A549 (cell line): ENCODE data around the gene PPARA. TPM values are rescaled to one million over a fixed set of nuclear protein-coding genes. Genes with fewer than 3 reads are reported as not detected.

Experiments used
- ATAC-seq, 2 experiments: fragments of 200-7000 bp in 1 of 2; fragments of >200 bp in 1 of 2; cut with Nextera tagmentation in 1 of 2; cut with Tn5 transposase in 1 of 2; 3 replicates each; pipeline versions ENCODE4 v1.8.0 to v1.9.1; 2018 to 2020; ENCODE audit warnings: mild to moderate bottlenecking in 1 of 2, moderate library complexity in 1 of 2
- CTCF ChIA-PET: fragments of 300-600 bp; sonication (Branson Sonifier 250); formaldehyde crosslinking; extraction: SDS; loops from one replicate; lab custom pipeline; 2021; ENCODE audit warnings: antibody characterized with exemption, inconsistent platforms; lab: Yijun Ruan, JAX
- POLR2A ChIA-PET: fragments of 350-600 bp; formaldehyde crosslinking; extraction: SDS; loops from one replicate; lab custom pipeline; 2021; ENCODE audit warnings: antibody characterized with exemption, inconsistent platforms; lab: Yijun Ruan, JAX
- DNase-seq, 2 experiments: peaks; one replicate each; pipeline versions ENCODE4 v3.0.0 to v3.0.0-alpha.2; 2011 to 2016; ENCODE audit warnings: low read depth in 1 of 2, low spot score in 1 of 2
- FAIRE-seq: peaks from 2 replicates; lab custom pipeline; 2011; peaks lifted over from hg19 to GRCh38; lab: Jason Lieb, UNC
- H3K27ac ChIP-seq, 2 experiments: fragments of >200 bp; sonication (Bioruptor Twin); formaldehyde crosslinking; 3 replicates each; pipeline ENCODE4 v1.5.1; 2016 to 2017
- H3K4me1 ChIP-seq: fragments of >200 bp; sonication (Bioruptor Twin); formaldehyde crosslinking; 3 replicates; pipeline ENCODE4 v1.6.1; 2016
- H3K4me2 ChIP-seq: fragments of >200 bp; sonication (Bioruptor Twin); formaldehyde crosslinking; 3 replicates; pipeline ENCODE4 v1.6.1; 2016
- H3K4me3 ChIP-seq: fragments of >200 bp; sonication (Bioruptor Twin); formaldehyde crosslinking; 3 replicates; pipeline ENCODE4 v1.5.1; 2016
- H3K9me3 ChIP-seq: fragments of >200 bp; sonication (Bioruptor Twin); formaldehyde crosslinking; 3 replicates; pipeline ENCODE4 v1.6.1; 2016
- BCL3 ChIP-seq: fragments of >200 bp; sonication (Bioruptor Twin); formaldehyde crosslinking; IDR thresholded peaks from 3 replicates; pipeline ENCODE4 v1.6.1; 2016
- BHLHE40 ChIP-seq: IDR thresholded peaks from 2 replicates; pipeline ENCODE4 v1.6.1; 2012; ENCODE audit warnings: low read depth, low read length, inconsistent platforms
- CBX8 ChIP-seq: fragments of 200-600 bp; sonication (generic); IDR thresholded peaks from 2 replicates; pipeline ENCODE4 v1.6.1; 2016
- CHD4 ChIP-seq: fragments of 200-600 bp; sonication (generic); IDR thresholded peaks from 2 replicates; pipeline ENCODE4 v1.6.1; 2016; ENCODE audit warnings: antibody characterized with exemption, mild to moderate bottlenecking, borderline replicate concordance
- E2F6 ChIP-seq: IDR thresholded peaks from 2 replicates; pipeline ENCODE4 v1.6.1; 2012; ENCODE audit warnings: low read depth, borderline replicate concordance
- EHMT2 ChIP-seq: fragments of 200-600 bp; sonication (generic); IDR thresholded peaks from 2 replicates; pipeline ENCODE4 v1.6.1; 2016; ENCODE audit warnings: antibody characterized with exemption, low read depth, mild to moderate bottlenecking, moderate library complexity
- EP300 ChIP-seq, 2 experiments: fragments of >200 bp; sonication (Bioruptor Twin); formaldehyde crosslinking; IDR thresholded peaks; 2 replicates in 1 of 2; 3 replicates in 1 of 2; pipeline ENCODE4 v1.6.1; 2016 to 2017
- ESRRA ChIP-seq: fragments of 150-350 bp; IDR thresholded peaks from 2 replicates; pipeline ENCODE4 v1.6.1; 2014; ENCODE audit warnings: mild to moderate bottlenecking, low read length, borderline replicate concordance
- GATA3 ChIP-seq: IDR thresholded peaks from 2 replicates; pipeline ENCODE4 v1.6.1; 2012; ENCODE audit warnings: borderline replicate concordance
- HDAC2 ChIP-seq: fragments of 200-600 bp; sonication (generic); IDR thresholded peaks from 2 replicates; pipeline ENCODE4 v1.6.1; 2016
- HMGXB4 ChIP-seq: fragments of 250-450 bp; sonication (Bioruptor Pico); IDR thresholded peaks from 2 replicates; pipeline ENCODE4 v1.5.0; 2021; ENCODE audit warnings: mild to moderate bottlenecking, moderate library complexity, borderline replicate concordance
- HOXB13 ChIP-seq: fragments of 250-450 bp; sonication (Bioruptor Pico); IDR thresholded peaks from 2 replicates; pipeline ENCODE4 v1.5.0; 2020; ENCODE audit warnings: low read depth, mild to moderate bottlenecking, moderate library complexity
- HOXB5 ChIP-seq: fragments of 250-450 bp; sonication (Bioruptor Pico); IDR thresholded peaks from 2 replicates; pipeline ENCODE4 v1.5.0; 2020; ENCODE audit warnings: mild to moderate bottlenecking, moderate library complexity
- JUN ChIP-seq, 2 experiments: fragments of >200 bp; sonication (Bioruptor Twin); formaldehyde crosslinking; IDR thresholded peaks; 2 replicates in 1 of 2; 3 replicates in 1 of 2; pipeline ENCODE4 v1.6.1; 2016 to 2017
- JUNB ChIP-seq: fragments of >200 bp; sonication (Bioruptor Twin); formaldehyde crosslinking; IDR thresholded peaks from 2 replicates; pipeline ENCODE4 v1.6.1; 2016
- MAZ ChIP-seq: fragments of 150-350 bp; IDR thresholded peaks from 2 replicates; pipeline ENCODE4 v1.6.1; 2014; ENCODE audit warnings: antibody characterized with exemption, low read depth, low read length, borderline replicate concordance
- NFE2L2 ChIP-seq: fragments of 150-350 bp; conservative IDR thresholded peaks from 2 replicates; pipeline ENCODE4 v1.6.1; 2014; ENCODE audit warnings: low read length
- PHF8 ChIP-seq: fragments of 200-600 bp; sonication (generic); IDR thresholded peaks from 2 replicates; pipeline ENCODE4 v1.6.1; 2016; ENCODE audit warnings: low read depth, mild to moderate bottlenecking, antibody characterized with exemption, moderate library complexity, borderline replicate concordance
- POLR2A ChIP-seq: IDR thresholded peaks from 2 replicates; pipeline ENCODE4 v1.6.1; 2012; ENCODE audit warnings: mild to moderate bottlenecking, low read length
- POLR2AphosphoS2 ChIP-seq: conservative IDR thresholded peaks from 2 replicates; pipeline ENCODE4 v1.6.1; 2012; ENCODE audit warnings: low read length, improper control_type of control experiment, inconsistent platforms
- RARB ChIP-seq: fragments of 250-450 bp; sonication (Bioruptor Pico); IDR thresholded peaks from 2 replicates; pipeline ENCODE4 v1.8.0; 2021; ENCODE audit warnings: mild to moderate bottlenecking, moderate library complexity
- SMC3 ChIP-seq: fragments of >200 bp; sonication (Bioruptor Twin); formaldehyde crosslinking; IDR thresholded peaks from 3 replicates; pipeline ENCODE4 v1.6.1; 2018; ENCODE audit warnings: inconsistent platforms
- SREBF2 ChIP-seq: fragments of 450-650 bp; IDR thresholded peaks from 2 replicates; pipeline ENCODE4 v1.6.1; 2014; ENCODE audit warnings: mild to moderate bottlenecking, moderate library complexity
- TP53 ChIP-seq: fragments of 250-450 bp; sonication (Bioruptor Pico); IDR thresholded peaks from 2 replicates; pipeline ENCODE4 v1.5.0; 2021; ENCODE audit warnings: mild to moderate bottlenecking, moderate library complexity
- ZC3H11A ChIP-seq: fragments of 450-650 bp; IDR thresholded peaks from 2 replicates; pipeline ENCODE4 v1.6.1; 2014; ENCODE audit warnings: antibody characterized with exemption, mild to moderate bottlenecking
- ZNF302 ChIP-seq: fragments of 250-450 bp; sonication (Bioruptor Pico); IDR thresholded peaks from 2 replicates; pipeline ENCODE4 v1.9.0; 2021; ENCODE audit warnings: inconsistent platforms, mild to moderate bottlenecking, moderate library complexity
- ZSCAN20 ChIP-seq: fragments of 250-450 bp; sonication (Bioruptor Pico); IDR thresholded peaks from 2 replicates; pipeline ENCODE4 v1.8.0; 2022; ENCODE audit warnings: mild to moderate bottlenecking, moderate library complexity
- WGBS: methylation state at CpG from one replicate; pipeline ENCODE4 v1.1.6; 2017; ENCODE audit errors: missing lambda C conversion rate; 5-methylcytosine and 5-hydroxymethylcytosine counted together
- polyA plus RNA-seq, 4 experiments: library from polyadenylated mRNA; depleted of rRNA in 3 of 4; stranded (reverse); fragments of >200 nt; fragmentation: RNase III in 1 of 4; extraction: RNeasy Plus Mini Kit Qiagen cat#74134 plus additional on column Dnase treatment in 1 of 4; gene quantifications; 2 replicates in 3 of 4; 3 replicates in 1 of 4; pipeline ENCODE4 v1.2.3, GENCODE V29; 2011 to 2017
- TF ChIP-seq, protein P1 (sequence below): IDR thresholded peaks from 2 replicates; pipeline ENCODE4 v1.6.1; 2012
- TF ChIP-seq, protein P2 (sequence below): fragments of 200-600 bp; sonication (generic); IDR thresholded peaks from 2 replicates; pipeline ENCODE4 v1.6.1; 2016; ENCODE audit warnings: antibody characterized with exemption, mild to moderate bottlenecking, moderate library complexity

Gene PPARA
- polyA plus RNA-seq, 2 of the 4 experiments (the other 2 are of a cell fraction): 2.6 to 2.8 TPM

GRCh38 chr22:46212195-46212594, 61.9 kb downstream of the PPARA start:
- TF ChIP-seq JUNB (no peak), E2F6 (no peak), HOXB5 (CRISPR knock-in tag) (no peak), BCL3 (no peak)
- Histone ChIP-seq H3K4me1 (no peaks in the 10 kb centered on the region), H3K4me3 (no peak overlapping the region), H3K27ac (no peak overlapping the region), H3K4me2 (no peak overlapping the region), H3K9me3 (peaks cover 21% of the 10 kb centered on the region)
- POLR2A ChIA-PET: no interaction called here
- no peak for ATAC-seq
- CTCF ChIA-PET: interaction anchor here (0.5 to 1.6 kb wide), 3 partner anchors 90 to 501 kb away, joined by 3 to 4 read pairs (median 3); no protein-coding TSS in a partner anchor
- no peak for FAIRE-seq
- WGBS: 39% methylated on average over 4 of the region's 4 CpGs
- DNase-seq: no peak

- Histone ChIP-seq H3K27ac (no peak overlapping the region), H3K4me3 (no peak overlapping the region), H3K4me2 (no peak overlapping the region), H3K9me3 (peaks cover 21% of the 10 kb centered on the region), H3K4me1 (no peaks in the 10 kb centered on the region)
- 80% methylated on average over 3 of the region's 4 CpGs for WGBS
- CTCF ChIA-PET: no interaction called here
- TF ChIP-seq NFE2L2 (no peak), HOXB5 (CRISPR knock-in tag) (no peak), MAZ (no peak), SMC3 (no peak), CBX8 (no peak), BHLHE40 (no peak), HOXB13 (CRISPR knock-in tag) (no peak), ZSCAN20 (CRISPR knock-in tag) (no peak), ESRRA (no peak), TP53 (CRISPR knock-in tag) (no peak), POLR2A (no peak), ZNF302 (CRISPR knock-in tag) (no peak), JUNB (no peak), EHMT2 (no peak), CHD4 (no peak), JUN (IDR thresholded peaks at IDR 0.05) (no peak)
- TF ChIP-seq, protein P1, sequence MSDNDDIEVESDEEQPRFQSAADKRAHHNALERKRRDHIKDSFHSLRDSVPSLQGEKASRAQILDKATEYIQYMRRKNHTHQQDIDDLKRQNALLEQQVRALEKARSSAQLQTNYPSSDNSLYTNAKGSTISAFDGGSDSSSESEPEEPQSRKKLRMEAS: no peak
- TF ChIP-seq, protein P2, sequence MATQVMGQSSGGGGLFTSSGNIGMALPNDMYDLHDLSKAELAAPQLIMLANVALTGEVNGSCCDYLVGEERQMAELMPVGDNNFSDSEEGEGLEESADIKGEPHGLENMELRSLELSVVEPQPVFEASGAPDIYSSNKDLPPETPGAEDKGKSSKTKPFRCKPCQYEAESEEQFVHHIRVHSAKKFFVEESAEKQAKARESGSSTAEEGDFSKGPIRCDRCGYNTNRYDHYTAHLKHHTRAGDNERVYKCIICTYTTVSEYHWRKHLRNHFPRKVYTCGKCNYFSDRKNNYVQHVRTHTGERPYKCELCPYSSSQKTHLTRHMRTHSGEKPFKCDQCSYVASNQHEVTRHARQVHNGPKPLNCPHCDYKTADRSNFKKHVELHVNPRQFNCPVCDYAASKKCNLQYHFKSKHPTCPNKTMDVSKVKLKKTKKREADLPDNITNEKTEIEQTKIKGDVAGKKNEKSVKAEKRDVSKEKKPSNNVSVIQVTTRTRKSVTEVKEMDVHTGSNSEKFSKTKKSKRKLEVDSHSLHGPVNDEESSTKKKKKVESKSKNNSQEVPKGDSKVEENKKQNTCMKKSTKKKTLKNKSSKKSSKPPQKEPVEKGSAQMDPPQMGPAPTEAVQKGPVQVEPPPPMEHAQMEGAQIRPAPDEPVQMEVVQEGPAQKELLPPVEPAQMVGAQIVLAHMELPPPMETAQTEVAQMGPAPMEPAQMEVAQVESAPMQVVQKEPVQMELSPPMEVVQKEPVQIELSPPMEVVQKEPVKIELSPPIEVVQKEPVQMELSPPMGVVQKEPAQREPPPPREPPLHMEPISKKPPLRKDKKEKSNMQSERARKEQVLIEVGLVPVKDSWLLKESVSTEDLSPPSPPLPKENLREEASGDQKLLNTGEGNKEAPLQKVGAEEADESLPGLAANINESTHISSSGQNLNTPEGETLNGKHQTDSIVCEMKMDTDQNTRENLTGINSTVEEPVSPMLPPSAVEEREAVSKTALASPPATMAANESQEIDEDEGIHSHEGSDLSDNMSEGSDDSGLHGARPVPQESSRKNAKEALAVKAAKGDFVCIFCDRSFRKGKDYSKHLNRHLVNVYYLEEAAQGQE: no peak
- FAIRE-seq: no peak
- POLR2A ChIA-PET: no interaction called here
- no peak for ATAC-seq
- DNase-seq: no peak
Measured at GRCh38 chr22:46213052-46213451, 62.7 kb downstream of the PPARA start.

DNA sequence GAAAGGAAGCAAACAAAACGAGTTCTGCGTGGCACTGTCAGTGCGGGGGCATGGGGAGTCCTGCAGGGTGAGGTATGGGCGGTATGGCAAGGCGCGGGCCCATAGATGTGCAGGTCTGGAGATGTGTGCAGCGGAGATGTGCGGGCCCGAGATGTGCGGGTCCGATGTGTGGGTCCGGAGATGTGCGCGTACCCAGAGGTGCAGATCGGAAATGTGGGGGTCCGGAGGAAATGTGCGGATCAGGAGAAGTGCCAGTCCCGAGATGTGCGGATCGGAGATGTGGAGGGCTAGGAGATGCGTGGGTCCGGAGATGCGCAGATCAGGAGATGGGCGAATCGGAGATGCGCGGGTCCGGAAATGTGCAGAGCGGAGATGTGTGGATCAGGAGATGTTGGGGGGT, 63.8 kb downstream of the PPARA start:
- Histone ChIP-seq H3K4me3 (no peak overlapping the region), H3K9me3 (peaks cover 15% of the 10 kb centered on the region), H3K27ac (no peak overlapping the region), H3K4me1 (no peaks in the 10 kb centered on the region), H3K4me2 (no peak overlapping the region)
- ATAC-seq (no peak), DNase-seq (no peak), FAIRE-seq (no peak)
- WGBS: 92% methylated on average over 29 of the region's 29 CpGs
- ChIA-PET POLR2A (no interaction called here), CTCF (no interaction called here)
- no peak for TF ChIP-seq SREBF2
- TF ChIP-seq PHF8: no peak
- TF ChIP-seq HDAC2: no peak
- TF ChIP-seq ZC3H11A: no peak
- TF ChIP-seq JUNB: no peak
- no peak for TF ChIP-seq HMGXB4 (CRISPR knock-in tag)
- no peak for TF ChIP-seq GATA3
- TF ChIP-seq POLR2AphosphoS2: no peak
- no peak for TF ChIP-seq RARB (CRISPR knock-in tag)
- TF ChIP-seq ZNF302 (CRISPR knock-in tag): no peak
- no peak for TF ChIP-seq EP300 (IDR thresholded peaks at IDR 0.05)
- TF ChIP-seq TP53 (CRISPR knock-in tag): no peak
- no peak for TF ChIP-seq MAZ
